Suprapubic skin (tissue), 4 donors: ENCODE measurements around the gene R3HDML. TPM values are rescaled to one million over a fixed set of nuclear protein-coding genes. Genes with fewer than 3 reads are reported as not detected.

ENCODE experiments used
- DNase-seq, 2 donors: peaks; one replicate each; pipeline ENCODE4 v3.0.0-alpha.2; 2019; ENCODE audit warnings: low spot score in 2 of 2
- H3K27ac ChIP-seq: fragments of 200-600 bp; sonication (generic); one replicate; pipeline ENCODE4 v1.5.1; 2019
- H3K27me3 ChIP-seq: fragments of 200-600 bp; sonication (generic); one replicate; pipeline ENCODE4 v1.5.1; 2019
- H3K36me3 ChIP-seq: fragments of 200-600 bp; sonication (generic); one replicate; pipeline ENCODE4 v1.5.1; 2019
- H3K4me1 ChIP-seq: fragments of 200-600 bp; sonication (generic); one replicate; pipeline ENCODE4 v1.5.1; 2019
- H3K4me3 ChIP-seq: fragments of 200-600 bp; sonication (generic); one replicate; pipeline ENCODE4 v1.5.1; 2019; ENCODE audit warnings: mild to moderate bottlenecking
- H3K9me3 ChIP-seq: fragments of 200-600 bp; sonication (generic); one replicate; pipeline ENCODE4 v1.5.1; 2019
- EP300 ChIP-seq: sonication (generic); formaldehyde crosslinking; IDR thresholded peaks from one replicate; pipeline ENCODE4 v1.6.1; 2017; ENCODE audit warnings: antibody characterized with exemption
- POLR2A ChIP-seq, 2 donors: fragments of 450-650 bp; IDR thresholded peaks; one replicate each; pipeline ENCODE4 v1.6.1; 2017; ENCODE audit warnings: antibody characterized with exemption in 2 of 2, mild to moderate bottlenecking in 2 of 2, moderate library complexity in 2 of 2
- POLR2AphosphoS5 ChIP-seq, 3 donors: sonication (generic); formaldehyde crosslinking; IDR thresholded peaks; one replicate each; pipeline ENCODE4 v1.6.1; 2017; ENCODE audit warnings: antibody characterized with exemption in 3 of 3
- WGBS: methylation state at CpG from one replicate; pipeline ENCODE4 v1.1.5; 2018; 5-methylcytosine and 5-hydroxymethylcytosine counted together
- total RNA-seq, 4 donors: library from RNA; depleted of rRNA; stranded (reverse); fragments of >200 nt; gene quantifications; one replicate each; pipeline ENCODE4 v1.1.0, GENCODE V29; 2016
- TF ChIP-seq, protein P1 (sequence below), 2 donors: fragments of 200-600 bp in 1 of 2; fragments of 450-650 bp in 1 of 2; sonication (generic) in 1 of 2; IDR thresholded peaks; one replicate each; pipeline ENCODE4 v1.5.1; 2016 to 2019; ENCODE audit warnings: antibody characterized with exemption in 2 of 2, mild to moderate bottlenecking in 1 of 2, moderate library complexity in 1 of 2

R3HDML gene, protein sequence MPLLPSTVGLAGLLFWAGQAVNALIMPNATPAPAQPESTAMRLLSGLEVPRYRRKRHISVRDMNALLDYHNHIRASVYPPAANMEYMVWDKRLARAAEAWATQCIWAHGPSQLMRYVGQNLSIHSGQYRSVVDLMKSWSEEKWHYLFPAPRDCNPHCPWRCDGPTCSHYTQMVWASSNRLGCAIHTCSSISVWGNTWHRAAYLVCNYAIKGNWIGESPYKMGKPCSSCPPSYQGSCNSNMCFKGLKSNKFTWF
- total RNA-seq = not detected

DNA sequence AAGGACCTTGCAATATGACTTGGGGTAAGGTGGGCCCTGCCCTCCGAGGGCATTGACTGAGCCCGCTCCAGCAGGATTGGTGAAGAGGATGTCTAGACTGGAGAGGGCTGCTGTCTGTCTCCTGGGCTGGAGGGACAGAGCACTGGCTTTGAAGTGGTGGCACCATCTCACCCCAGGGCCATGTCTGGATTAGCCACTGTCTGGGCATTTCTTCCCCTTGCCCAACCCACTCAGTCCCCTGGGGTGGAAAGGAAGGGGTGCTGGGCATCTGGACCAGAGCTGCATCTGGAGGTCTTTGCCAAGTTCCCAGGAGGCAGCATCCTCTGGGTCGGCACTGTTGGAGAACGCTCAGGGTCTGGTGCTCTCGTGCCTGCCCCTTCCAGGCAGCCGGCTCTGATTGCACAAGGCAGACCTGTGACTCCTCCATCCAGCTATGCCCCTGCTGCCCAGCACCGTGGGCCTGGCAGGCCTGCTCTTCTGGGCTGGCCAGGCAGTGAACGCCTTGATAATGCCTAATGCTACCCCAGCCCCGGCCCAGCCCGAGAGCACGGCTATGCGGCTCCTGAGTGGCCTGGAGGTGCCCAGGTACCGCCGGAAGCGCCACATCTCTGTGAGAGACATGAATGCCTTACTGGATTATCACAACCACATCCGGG, at the start of gene R3HDML:
TSS of gene R3HDML (plus strand) at position 319 of the 656 bp plus-strand sequence. CDS start at position 434, 115 bp downstream.
- H3K4me3 ChIP-seq = no peak within 1 kb of the TSS
- peaks cover 29% of the 10 kb centered on the region for H3K27me3 ChIP-seq
- WGBS = 74% methylated on average over 6 of the region's 16 CpGs

DNA sequence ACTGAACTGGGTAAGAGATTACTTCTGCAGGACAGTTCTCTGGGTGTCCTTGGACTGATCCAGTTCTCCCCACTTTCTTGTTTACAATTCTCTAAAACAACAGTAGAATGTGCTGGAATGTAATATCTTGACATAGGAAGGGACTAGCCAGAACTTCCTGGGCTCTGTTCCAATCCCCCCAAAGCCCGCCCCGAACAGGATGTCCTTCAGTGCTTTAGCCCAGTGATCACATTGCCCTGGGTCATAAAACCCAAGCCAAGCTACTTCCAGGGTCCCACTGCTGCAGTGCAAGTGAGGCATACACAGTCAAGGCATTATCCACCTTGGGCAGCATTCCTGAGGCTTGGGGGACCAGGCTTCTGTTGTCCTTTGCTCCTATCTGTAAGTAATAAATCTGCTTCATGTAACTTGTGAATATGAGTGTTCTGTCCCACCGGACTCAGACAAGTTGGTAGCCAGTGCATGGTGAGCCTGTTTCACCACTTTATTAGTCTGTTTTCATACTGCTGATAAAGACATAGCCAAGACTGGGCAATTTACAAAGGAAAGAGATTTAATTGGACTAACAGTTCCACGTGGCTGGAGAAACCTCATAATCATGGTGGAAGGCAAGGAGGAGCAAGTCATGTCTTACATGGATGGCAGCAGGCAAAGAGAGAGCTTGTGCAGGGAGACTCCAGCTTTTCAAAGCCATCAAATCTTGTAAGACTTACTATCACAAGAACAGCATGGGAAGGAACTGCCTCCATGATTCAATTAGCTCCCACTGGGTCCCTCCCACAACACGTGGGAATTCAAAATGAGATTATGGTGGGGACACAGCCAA, 49.4 kb upstream of the R3HDML start:
- 88% methylated on average over 5 of the region's 5 CpGs for WGBS
- no peaks in the 10 kb centered on the region for H3K9me3 ChIP-seq

More for the DNA sequence above, at the start of gene R3HDML:
- Histone ChIP-seq H3K27ac (no peak within 1 kb of the TSS), H3K9me3 (no peaks in the 10 kb centered on the region), H3K4me1 (no peaks in the 10 kb centered on the region), H3K36me3 (no peaks in the 10 kb centered on the region)
- DNase-seq = no peak
- no peak for TF ChIP-seq POLR2A (IDR thresholded peaks at IDR 0.05)
- TF ChIP-seq, protein P1, sequence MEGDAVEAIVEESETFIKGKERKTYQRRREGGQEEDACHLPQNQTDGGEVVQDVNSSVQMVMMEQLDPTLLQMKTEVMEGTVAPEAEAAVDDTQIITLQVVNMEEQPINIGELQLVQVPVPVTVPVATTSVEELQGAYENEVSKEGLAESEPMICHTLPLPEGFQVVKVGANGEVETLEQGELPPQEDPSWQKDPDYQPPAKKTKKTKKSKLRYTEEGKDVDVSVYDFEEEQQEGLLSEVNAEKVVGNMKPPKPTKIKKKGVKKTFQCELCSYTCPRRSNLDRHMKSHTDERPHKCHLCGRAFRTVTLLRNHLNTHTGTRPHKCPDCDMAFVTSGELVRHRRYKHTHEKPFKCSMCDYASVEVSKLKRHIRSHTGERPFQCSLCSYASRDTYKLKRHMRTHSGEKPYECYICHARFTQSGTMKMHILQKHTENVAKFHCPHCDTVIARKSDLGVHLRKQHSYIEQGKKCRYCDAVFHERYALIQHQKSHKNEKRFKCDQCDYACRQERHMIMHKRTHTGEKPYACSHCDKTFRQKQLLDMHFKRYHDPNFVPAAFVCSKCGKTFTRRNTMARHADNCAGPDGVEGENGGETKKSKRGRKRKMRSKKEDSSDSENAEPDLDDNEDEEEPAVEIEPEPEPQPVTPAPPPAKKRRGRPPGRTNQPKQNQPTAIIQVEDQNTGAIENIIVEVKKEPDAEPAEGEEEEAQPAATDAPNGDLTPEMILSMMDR (IDR thresholded peaks at IDR 0.05) = no peak
- TF ChIP-seq POLR2AphosphoS5 (IDR thresholded peaks at IDR 0.05) = no peak
- TF ChIP-seq EP300 = no peak

DNA sequence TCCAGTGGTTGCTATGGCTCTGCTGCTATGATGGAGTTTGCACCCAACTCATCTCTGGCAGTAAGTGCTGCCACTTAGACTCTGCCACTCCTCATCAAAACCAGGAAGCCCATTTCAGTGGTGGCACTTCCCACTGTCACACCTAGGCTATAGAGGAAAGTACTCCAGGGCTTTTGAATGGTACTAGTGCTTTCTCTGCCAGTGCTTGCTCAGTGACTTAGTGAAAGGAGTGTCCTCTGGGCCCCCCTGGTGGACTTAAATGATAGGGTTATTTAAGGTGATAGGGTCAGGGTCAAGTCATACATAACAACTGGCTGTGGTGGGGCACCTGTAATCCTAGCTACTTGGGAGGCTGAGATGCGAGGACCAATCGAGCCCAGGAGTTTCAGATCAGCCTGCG, 48.6 kb upstream of the R3HDML start:
- Histone ChIP-seq H3K4me3 (no peak overlapping the region), H3K36me3 (peaks cover 3% of the 10 kb centered on the region), H3K4me1 (no peaks in the 10 kb centered on the region), H3K27ac (no peak overlapping the region), H3K9me3 (no peaks in the 10 kb centered on the region), H3K27me3 (no peaks in the 10 kb centered on the region)
- TF ChIP-seq POLR2AphosphoS5 (IDR thresholded peaks at IDR 0.05) = no peak
- TF ChIP-seq EP300 = no peak
- TF ChIP-seq, protein P1 (IDR thresholded peaks at IDR 0.05) = no peak
- TF ChIP-seq POLR2A (IDR thresholded peaks at IDR 0.05) = no peak
- DNase-seq = no peak
- 94% methylated on average over 3 of the region's 3 CpGs for WGBS

More for the DNA sequence above, 49.4 kb upstream of the R3HDML start:
- TF ChIP-seq POLR2A (IDR thresholded peaks at IDR 0.05) (no peak), POLR2AphosphoS5 (IDR thresholded peaks at IDR 0.05) (no peak), EP300 (no peak)
- TF ChIP-seq, protein P1 (IDR thresholded peaks at IDR 0.05) = no peak
- no peaks in the 10 kb centered on the region for H3K4me1 ChIP-seq
- H3K27ac ChIP-seq = no peak overlapping the region
- no peak for DNase-seq
- no peaks in the 10 kb centered on the region for H3K27me3 ChIP-seq
- H3K36me3 ChIP-seq = peaks cover 3% of the 10 kb centered on the region
- H3K4me3 ChIP-seq = no peak overlapping the region

DNA sequence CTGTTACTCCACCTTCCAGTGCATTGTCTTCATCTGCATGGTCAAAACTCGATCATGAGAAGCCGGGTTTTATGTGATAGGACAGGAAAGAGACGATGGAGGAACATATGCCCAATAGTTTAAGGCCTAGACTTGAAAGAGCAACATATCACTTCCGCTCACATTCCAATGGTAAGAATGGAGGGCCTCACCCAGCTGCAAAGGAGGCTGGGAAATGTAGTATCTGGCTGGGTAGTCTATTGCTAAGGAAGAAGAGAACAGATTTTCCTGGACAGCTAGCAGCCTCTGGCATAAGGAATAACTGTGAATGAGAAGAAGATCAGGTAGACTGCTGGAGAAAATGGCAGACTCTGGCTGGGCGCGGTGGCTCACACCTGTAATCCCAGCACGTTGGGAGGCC, 45.1 kb upstream of the R3HDML start:
- no peaks in the 10 kb centered on the region for H3K27me3 ChIP-seq
- no peak overlapping the region for H3K27ac ChIP-seq
- H3K36me3 ChIP-seq = peaks cover 3% of the 10 kb centered on the region
- TF ChIP-seq, protein P1 (IDR thresholded peaks at IDR 0.05) = no peak
- no peak for TF ChIP-seq POLR2AphosphoS5 (IDR thresholded peaks at IDR 0.05)
- TF ChIP-seq POLR2A (IDR thresholded peaks at IDR 0.05) = no peak
- no peak for TF ChIP-seq EP300
- H3K4me3 ChIP-seq = no peak overlapping the region
- DNase-seq = no peak
- no peaks in the 10 kb centered on the region for H3K4me1 ChIP-seq
- 92% methylated on average over 7 of the region's 7 CpGs for WGBS
- H3K9me3 ChIP-seq = no peaks in the 10 kb centered on the region

GRCh38 chr20:44296011-44296410, 40.8 kb upstream of the R3HDML start:
- no peaks in the 10 kb centered on the region for H3K27me3 ChIP-seq
- no peak overlapping the region for H3K4me3 ChIP-seq
- H3K9me3 ChIP-seq = no peaks in the 10 kb centered on the region
- WGBS = 81% methylated on average over 7 of the region's 7 CpGs
- no peak for DNase-seq
- no peak overlapping the region for H3K27ac ChIP-seq
- TF ChIP-seq, protein P1 (IDR thresholded peaks at IDR 0.05) = no peak
- TF ChIP-seq POLR2AphosphoS5 (IDR thresholded peaks at IDR 0.05) (no peak), POLR2A (IDR thresholded peaks at IDR 0.05) (no peak), EP300 (no peak)
- no peaks in the 10 kb centered on the region for H3K36me3 ChIP-seq
- H3K4me1 ChIP-seq = no peaks in the 10 kb centered on the region
